ENCODE results near the gene RSPO3.
"Not testable (repeated sequence)": the region's sequence is repeated elsewhere in the genome, so short reads cannot be mapped to it uniquely, and the experiment has no call there.

RSPO3 gene

GRCh38 chr6:127085181-127085580 lies 33.3 kb upstream of the RSPO3 start:
- TF ChIP-seq NFRKB (IDR thresholded peaks at IDR 0.05): no peak
- no peak for TF ChIP-seq FOXK2 (IDR thresholded peaks at IDR 0.05)
- no peak for TF ChIP-seq TARDBP (IDR thresholded peaks at IDR 0.05)
- TF ChIP-seq HDGF (IDR thresholded peaks at IDR 0.05; ENCODE audit: borderline replicate concordance): no peak
- no peak for TF ChIP-seq FOXA1 (IDR thresholded peaks at IDR 0.05)
- no peak for TF ChIP-seq SP1 (IDR thresholded peaks at IDR 0.05)
- TF ChIP-seq SUZ12 (IDR thresholded peaks at IDR 0.05): no peak
- no peak for TF ChIP-seq ZNF384 (IDR thresholded peaks at IDR 0.05)
- DNase-seq (ENCODE audit: extremely low spot score): no peak
- ChIA-PET POLR2A (no interaction called here), CTCF (no interaction called here)

DNA sequence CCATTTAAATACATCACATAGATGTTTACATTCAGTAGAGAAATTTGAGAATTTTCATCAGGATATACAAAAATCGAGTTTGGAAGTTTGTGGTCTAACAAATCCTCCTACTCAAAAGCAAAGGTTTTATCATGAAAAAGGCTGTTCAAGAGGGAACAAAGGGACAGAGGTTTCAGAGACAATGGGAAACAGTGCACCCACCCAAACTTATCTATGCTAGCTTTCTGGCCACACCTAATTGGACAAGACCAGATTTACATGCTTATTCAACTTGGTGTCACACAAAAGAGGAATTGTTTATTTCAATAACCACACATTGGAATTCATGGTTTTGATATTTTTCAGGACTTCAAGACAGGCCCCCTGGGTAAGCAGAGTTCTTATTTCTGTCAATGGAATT lies 28.4 kb upstream of the RSPO3 start:
- ChIA-PET CTCF (no interaction called here), POLR2A (no interaction called here)
- TF ChIP-seq HDGF (IDR thresholded peaks at IDR 0.05; ENCODE audit: borderline replicate concordance) (no peak), TARDBP (IDR thresholded peaks at IDR 0.05) (no peak), FOXA1 (IDR thresholded peaks at IDR 0.05) (no peak)
- no peak for DNase-seq (ENCODE audit: extremely low spot score)

GRCh38 chr6:127092466-127092865 lies 26.0 kb upstream of the RSPO3 start:
- CTCF ChIA-PET: interaction anchor here (1.2 kb wide), 1 partner anchor 286 kb away, joined by 5 read pairs; no protein-coding TSS in a partner anchor
- TF ChIP-seq BHLHE40 (IDR thresholded peaks at IDR 0.05; ENCODE audit: borderline replicate concordance): no peak
- DNase-seq (ENCODE audit: extremely low spot score): no peak
- POLR2A ChIA-PET: no interaction called here

DNA sequence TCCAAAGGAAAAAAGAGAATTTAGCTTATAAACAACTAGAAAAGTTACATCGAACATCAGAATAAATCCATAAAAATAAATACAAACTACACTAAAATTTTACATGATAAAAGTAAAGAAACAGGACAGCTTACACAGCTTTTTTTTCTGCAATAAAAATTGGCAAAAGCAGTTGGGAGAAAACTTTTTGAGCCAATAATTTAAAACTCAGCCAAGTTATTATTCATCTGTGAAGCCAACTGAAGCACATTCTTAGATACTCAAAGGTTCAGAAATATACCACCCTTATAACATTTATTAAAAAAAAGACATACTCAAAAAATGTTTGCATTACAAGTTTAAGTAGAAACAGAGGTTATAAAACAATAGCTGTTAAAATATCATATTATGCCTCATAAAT lies 23.7 kb upstream of the RSPO3 start:
- POLR2A ChIA-PET: no interaction called here
- CTCF ChIA-PET: no interaction called here
- TF ChIP-seq LEF1 (IDR thresholded peaks at IDR 0.05; ENCODE audit: borderline replicate concordance) (no peak), ZNF384 (IDR thresholded peaks at IDR 0.05) (no peak), BHLHE40 (IDR thresholded peaks at IDR 0.05; ENCODE audit: borderline replicate concordance) (no peak)
- no peak for DNase-seq (ENCODE audit: extremely low spot score)

DNA sequence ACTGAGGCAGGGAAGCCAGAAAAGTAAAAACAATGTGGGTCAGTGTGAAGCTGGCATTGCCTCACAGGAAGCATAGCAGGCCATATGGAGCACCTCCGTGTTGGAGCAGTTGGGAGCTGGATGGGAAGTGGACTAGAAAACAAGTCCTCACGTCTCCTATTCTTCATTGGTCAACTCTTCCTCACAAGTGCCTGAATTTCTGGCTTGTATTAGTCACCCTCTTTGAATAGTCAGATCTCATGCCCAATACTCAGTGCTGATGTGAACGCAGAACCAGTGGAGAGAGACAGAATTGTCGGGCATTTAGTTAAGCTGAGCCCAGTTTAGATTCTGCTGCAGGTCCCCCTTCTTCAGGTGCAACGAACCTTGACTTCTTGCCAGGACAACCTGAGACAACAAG lies 22.3 kb upstream of the RSPO3 start:
- CTCF ChIA-PET: no interaction called here

GRCh38 chr6:127097442-127097841 lies 21.0 kb upstream of the RSPO3 start:
- CTCF ChIA-PET; POLR2A ChIA-PET; DNase-seq (ENCODE audit: extremely low spot score): not testable (repeated sequence)

More for the DNA sequence above, 22.3 kb upstream of the RSPO3 start:
- POLR2A ChIA-PET: no interaction called here
- no peak for DNase-seq (ENCODE audit: extremely low spot score)
- no peak for TF ChIP-seq L3MBTL2 (conservative IDR thresholded peaks at IDR 0.05)
- TF ChIP-seq TARDBP (IDR thresholded peaks at IDR 0.05): no peak
- TF ChIP-seq ARNT (IDR thresholded peaks at IDR 0.05): no peak
- no peak for TF ChIP-seq FOXA1 (IDR thresholded peaks at IDR 0.05)
- TF ChIP-seq NFRKB (IDR thresholded peaks at IDR 0.05): no peak
- TF ChIP-seq SP1 (IDR thresholded peaks at IDR 0.05): no peak

DNA sequence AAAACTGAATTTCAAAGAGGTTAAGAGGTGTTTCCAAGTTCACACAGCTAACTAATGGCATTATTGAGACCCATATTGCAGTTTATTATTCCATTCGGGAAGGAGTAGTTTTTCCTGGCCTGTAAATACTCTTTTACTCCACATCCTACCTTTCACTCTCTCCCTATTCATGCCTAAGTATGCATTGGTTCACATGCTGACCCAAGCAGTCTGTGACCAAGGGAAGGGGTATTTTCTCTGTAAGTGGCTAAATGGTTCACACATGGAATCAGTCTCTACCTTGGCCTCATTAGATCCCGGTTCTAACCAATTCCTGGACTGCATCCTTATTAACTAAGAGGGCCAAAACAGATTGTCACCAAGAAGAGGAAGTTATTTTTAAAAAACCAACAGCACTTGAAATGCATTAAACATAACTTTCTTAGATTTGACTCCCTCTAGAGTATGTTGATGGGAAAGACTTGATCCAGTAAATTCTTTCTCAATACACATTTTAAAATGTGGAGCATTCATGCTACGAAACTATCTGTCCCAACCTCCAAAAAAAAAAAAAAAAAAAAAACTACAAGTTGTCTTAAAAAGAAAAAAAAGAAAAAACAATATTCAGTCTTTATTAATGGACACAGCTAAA lies 17.8 kb upstream of the RSPO3 start:
- POLR2A ChIA-PET: no interaction called here
- TF ChIP-seq ELF4 (IDR thresholded peaks at IDR 0.05) (no peak), SP1 (IDR thresholded peaks at IDR 0.05) (no peak), FOXA1 (IDR thresholded peaks at IDR 0.05) (no peak), BHLHE40 (IDR thresholded peaks at IDR 0.05; ENCODE audit: borderline replicate concordance) (no peak), FOXK2 (IDR thresholded peaks at IDR 0.05) (no peak), FOXM1 (IDR thresholded peaks at IDR 0.05; ENCODE audit: borderline replicate concordance) (no peak), NFRKB (IDR thresholded peaks at IDR 0.05) (no peak), LEF1 (IDR thresholded peaks at IDR 0.05; ENCODE audit: borderline replicate concordance) (no peak), L3MBTL2 (conservative IDR thresholded peaks at IDR 0.05) (no peak), HDGF (IDR thresholded peaks at IDR 0.05; ENCODE audit: borderline replicate concordance) (no peak), ZNF384 (IDR thresholded peaks at IDR 0.05) (no peak), SUZ12 (IDR thresholded peaks at IDR 0.05) (no peak), ARNT (IDR thresholded peaks at IDR 0.05) (no peak), CTBP1 (IDR thresholded peaks at IDR 0.05; ENCODE audit: borderline replicate concordance) (no peak), TARDBP (IDR thresholded peaks at IDR 0.05) (no peak)
- TF ChIP-seq, protein P1, sequence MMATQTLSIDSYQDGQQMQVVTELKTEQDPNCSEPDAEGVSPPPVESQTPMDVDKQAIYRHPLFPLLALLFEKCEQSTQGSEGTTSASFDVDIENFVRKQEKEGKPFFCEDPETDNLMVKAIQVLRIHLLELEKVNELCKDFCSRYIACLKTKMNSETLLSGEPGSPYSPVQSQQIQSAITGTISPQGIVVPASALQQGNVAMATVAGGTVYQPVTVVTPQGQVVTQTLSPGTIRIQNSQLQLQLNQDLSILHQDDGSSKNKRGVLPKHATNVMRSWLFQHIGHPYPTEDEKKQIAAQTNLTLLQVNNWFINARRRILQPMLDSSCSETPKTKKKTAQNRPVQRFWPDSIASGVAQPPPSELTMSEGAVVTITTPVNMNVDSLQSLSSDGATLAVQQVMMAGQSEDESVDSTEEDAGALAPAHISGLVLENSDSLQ (IDR thresholded peaks at IDR 0.05): no peak
- CTCF ChIA-PET: interaction anchor here (0.5 to 0.7 kb wide), 3 partner anchors 297 to 950 kb away, joined by 3 to 5 read pairs (median 4); no protein-coding TSS in a partner anchor
- no peak for DNase-seq (ENCODE audit: extremely low spot score)

DNA sequence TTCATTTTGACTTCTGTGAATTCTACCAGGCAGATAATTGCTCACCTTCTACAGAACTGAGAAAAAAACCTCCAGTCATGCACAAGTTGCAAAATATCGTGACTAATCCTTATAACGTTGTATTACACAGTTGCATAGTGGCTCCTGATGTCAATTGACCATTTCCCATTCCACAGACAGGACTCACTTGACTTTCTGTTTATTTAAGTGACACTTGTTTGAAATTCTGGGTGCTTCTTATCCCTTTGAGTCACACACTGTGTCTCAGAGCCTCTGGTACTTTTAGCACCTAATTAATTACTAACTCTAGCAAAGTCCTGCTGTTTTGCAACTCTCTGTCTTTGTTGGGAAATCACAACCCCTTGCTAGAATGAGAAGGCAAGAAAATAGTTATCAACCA lies 16.2 kb upstream of the RSPO3 start:
- ChIA-PET CTCF (no interaction called here), POLR2A (no interaction called here)
- TF ChIP-seq SUZ12 (IDR thresholded peaks at IDR 0.05): no peak
- TF ChIP-seq HDGF (IDR thresholded peaks at IDR 0.05; ENCODE audit: borderline replicate concordance): no peak
- TF ChIP-seq FOXK2 (IDR thresholded peaks at IDR 0.05): no peak
- no peak for DNase-seq (ENCODE audit: extremely low spot score)

GRCh38 chr6:127102859-127103258 lies 15.6 kb upstream of the RSPO3 start:
- DNase-seq (ENCODE audit: extremely low spot score): no peak
- TF ChIP-seq FOXA1 (IDR thresholded peaks at IDR 0.05): no peak
- TF ChIP-seq BHLHE40 (IDR thresholded peaks at IDR 0.05; ENCODE audit: borderline replicate concordance): no peak
- TF ChIP-seq FOXK2 (IDR thresholded peaks at IDR 0.05): no peak
- TF ChIP-seq SUZ12 (IDR thresholded peaks at IDR 0.05): no peak
- TF ChIP-seq L3MBTL2 (conservative IDR thresholded peaks at IDR 0.05): no peak
- TF ChIP-seq HDGF (IDR thresholded peaks at IDR 0.05; ENCODE audit: borderline replicate concordance): no peak
- no peak for TF ChIP-seq FOXM1 (IDR thresholded peaks at IDR 0.05; ENCODE audit: borderline replicate concordance)
- TF ChIP-seq, protein P1 (IDR thresholded peaks at IDR 0.05): no peak
- no peak for TF ChIP-seq CTBP1 (IDR thresholded peaks at IDR 0.05; ENCODE audit: borderline replicate concordance)
- no peak for TF ChIP-seq TARDBP (IDR thresholded peaks at IDR 0.05)
- no peak for TF ChIP-seq NFRKB (IDR thresholded peaks at IDR 0.05)
- TF ChIP-seq SP1 (IDR thresholded peaks at IDR 0.05): no peak
- no peak for TF ChIP-seq ARNT (IDR thresholded peaks at IDR 0.05)
- TF ChIP-seq ZNF384 (IDR thresholded peaks at IDR 0.05): no peak
- TF ChIP-seq LEF1 (IDR thresholded peaks at IDR 0.05; ENCODE audit: borderline replicate concordance): no peak
- TF ChIP-seq ELF4 (IDR thresholded peaks at IDR 0.05): no peak
- POLR2A ChIA-PET: no interaction called here
- CTCF ChIA-PET: no interaction called here

All from HEK293T (cell line).